Measurements from ENCODE around the gene SNAP23.

DNA sequence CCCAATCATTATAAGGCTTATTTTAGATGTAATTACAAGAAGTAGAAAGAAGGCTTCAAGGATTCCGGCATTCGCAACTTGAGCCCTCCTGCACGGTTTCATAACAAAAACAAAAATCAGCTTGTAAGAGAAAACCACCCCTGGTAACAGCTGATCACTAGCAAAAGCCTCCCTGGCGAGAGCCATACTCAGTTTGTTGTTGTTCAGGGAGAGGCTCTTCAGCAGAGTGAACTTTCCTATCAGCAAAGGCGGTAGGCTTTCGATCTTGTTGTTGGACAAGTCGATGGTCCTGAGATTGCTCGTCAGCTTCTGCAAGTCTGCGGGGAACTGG is 52.4 kb downstream of the SNAP23 start:
- TF ChIP-seq, protein P1, sequence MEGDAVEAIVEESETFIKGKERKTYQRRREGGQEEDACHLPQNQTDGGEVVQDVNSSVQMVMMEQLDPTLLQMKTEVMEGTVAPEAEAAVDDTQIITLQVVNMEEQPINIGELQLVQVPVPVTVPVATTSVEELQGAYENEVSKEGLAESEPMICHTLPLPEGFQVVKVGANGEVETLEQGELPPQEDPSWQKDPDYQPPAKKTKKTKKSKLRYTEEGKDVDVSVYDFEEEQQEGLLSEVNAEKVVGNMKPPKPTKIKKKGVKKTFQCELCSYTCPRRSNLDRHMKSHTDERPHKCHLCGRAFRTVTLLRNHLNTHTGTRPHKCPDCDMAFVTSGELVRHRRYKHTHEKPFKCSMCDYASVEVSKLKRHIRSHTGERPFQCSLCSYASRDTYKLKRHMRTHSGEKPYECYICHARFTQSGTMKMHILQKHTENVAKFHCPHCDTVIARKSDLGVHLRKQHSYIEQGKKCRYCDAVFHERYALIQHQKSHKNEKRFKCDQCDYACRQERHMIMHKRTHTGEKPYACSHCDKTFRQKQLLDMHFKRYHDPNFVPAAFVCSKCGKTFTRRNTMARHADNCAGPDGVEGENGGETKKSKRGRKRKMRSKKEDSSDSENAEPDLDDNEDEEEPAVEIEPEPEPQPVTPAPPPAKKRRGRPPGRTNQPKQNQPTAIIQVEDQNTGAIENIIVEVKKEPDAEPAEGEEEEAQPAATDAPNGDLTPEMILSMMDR (IDR thresholded peaks at IDR 0.05 in 8 of 11, conservative IDR thresholded peaks at IDR 0.05 in 3 of 11): no peak
- TF ChIP-seq POLR2A (IDR thresholded peaks at IDR 0.05) (no peak), POLR2AphosphoS5 (IDR thresholded peaks at IDR 0.05) (no peak)
